ENCODE measurements around the gene PHLDB2.
"Not testable (repeated sequence)": the region's sequence is repeated elsewhere in the genome, so short reads cannot be mapped to it uniquely, and the experiment has no call there.

Gene PHLDB2

DNA sequence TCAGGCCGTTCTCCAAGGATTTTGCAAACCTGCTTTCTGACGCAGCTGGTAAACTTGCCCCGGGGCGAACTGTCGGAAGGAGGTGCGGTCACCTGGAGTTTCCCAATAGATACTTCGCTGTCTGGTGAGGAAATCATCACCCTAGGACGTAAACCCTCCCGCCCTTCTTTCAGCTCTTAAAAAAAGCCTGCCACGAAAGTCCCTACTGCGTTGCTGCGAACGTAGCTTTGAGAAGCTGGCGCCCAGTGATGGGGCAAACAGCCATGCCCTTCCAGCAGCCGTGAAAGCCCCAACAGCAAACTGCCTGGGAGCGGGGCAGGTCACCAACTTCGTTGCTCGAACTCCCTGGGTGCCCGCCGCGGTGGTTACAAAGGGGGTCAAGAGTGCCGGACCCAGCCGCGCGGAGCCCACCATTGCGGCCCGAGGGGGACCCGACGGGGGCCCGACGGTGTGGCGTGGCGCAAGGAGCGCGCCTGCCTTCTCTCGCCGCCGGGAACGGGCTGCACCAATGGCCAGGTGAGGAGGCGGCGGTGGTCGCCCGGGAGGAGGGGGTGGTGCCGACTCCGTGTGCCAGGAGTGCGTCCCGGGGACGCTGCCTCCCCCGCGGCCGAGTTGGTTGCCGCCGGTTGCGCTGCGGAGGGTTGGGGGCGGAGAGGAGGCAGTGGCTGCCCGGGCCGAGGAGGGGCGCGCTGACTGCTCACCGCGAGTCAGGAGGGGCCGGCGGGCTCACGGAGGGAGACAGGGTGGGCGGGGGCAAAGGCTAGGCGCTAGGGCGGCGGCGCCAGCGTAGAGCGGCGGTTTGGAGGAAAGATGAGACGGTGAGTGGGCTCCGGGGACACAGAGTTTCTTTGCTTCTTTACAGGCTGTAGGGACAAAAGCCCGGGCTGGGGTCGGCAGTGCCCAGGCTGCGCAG is at the start of gene PHLDB2:
PHLDB2 (plus strand) TSS at position 205 of the 913 bp plus-strand sequence. CDS start 24,813 bp downstream, outside the sequence.
- ChIA-PET POLR2A (interaction anchor here (0.6 to 1.8 kb wide), 10 partner anchors 11 to 174 kb away, joined by 3 to 14 read pairs (median 4); no protein-coding TSS in a partner anchor), CTCF (interaction anchor here (0.7 to 16.8 kb wide), 31 partner anchors 8 to 190 kb away, joined by 3 to 408 read pairs (median 4); no protein-coding TSS in a partner anchor)
- TF ChIP-seq, protein P1, sequence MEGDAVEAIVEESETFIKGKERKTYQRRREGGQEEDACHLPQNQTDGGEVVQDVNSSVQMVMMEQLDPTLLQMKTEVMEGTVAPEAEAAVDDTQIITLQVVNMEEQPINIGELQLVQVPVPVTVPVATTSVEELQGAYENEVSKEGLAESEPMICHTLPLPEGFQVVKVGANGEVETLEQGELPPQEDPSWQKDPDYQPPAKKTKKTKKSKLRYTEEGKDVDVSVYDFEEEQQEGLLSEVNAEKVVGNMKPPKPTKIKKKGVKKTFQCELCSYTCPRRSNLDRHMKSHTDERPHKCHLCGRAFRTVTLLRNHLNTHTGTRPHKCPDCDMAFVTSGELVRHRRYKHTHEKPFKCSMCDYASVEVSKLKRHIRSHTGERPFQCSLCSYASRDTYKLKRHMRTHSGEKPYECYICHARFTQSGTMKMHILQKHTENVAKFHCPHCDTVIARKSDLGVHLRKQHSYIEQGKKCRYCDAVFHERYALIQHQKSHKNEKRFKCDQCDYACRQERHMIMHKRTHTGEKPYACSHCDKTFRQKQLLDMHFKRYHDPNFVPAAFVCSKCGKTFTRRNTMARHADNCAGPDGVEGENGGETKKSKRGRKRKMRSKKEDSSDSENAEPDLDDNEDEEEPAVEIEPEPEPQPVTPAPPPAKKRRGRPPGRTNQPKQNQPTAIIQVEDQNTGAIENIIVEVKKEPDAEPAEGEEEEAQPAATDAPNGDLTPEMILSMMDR (IDR thresholded peaks at IDR 0.05; ENCODE audit: insufficient read depth, low read length, missing control alignments) = no peak
- no peak for DNase-seq (ENCODE audit: low read depth, low spot score)
- H3K4me3 ChIP-seq (ENCODE audit: low read depth, low read length) = peak within 1 kb of the TSS; percentile 81

DNA sequence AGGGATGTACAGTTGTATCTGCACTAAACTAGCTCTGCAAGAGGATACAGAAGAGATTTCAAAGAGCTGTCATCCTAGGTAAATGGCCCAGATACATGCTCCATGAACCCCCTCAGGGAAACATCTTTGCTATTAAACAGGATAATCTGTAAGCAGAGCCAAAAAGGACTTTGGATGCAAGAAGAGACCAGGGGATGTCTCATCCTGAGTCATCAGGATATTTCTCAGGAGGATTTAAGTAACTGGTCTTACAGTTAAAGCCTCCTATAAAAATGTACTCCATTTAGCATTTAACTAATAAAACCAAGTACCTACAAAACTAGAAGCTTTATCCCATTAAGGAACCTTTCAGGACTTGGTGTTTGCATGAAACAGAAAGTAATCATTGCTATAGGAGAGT is 48.2 kb upstream of the PHLDB2 start:
- ChIA-PET CTCF (interaction anchor here (1.1 to 2.5 kb wide), 3 partner anchors 49 to 96 kb away, joined by 3 to 8 read pairs (median 5); no protein-coding TSS in a partner anchor), POLR2A (no interaction called here)
- TF ChIP-seq, protein P1 (IDR thresholded peaks at IDR 0.05; ENCODE audit: insufficient read depth, low read length, missing control alignments) = no peak
- no peak overlapping the region for H3K4me3 ChIP-seq (ENCODE audit: low read depth, low read length)
- DNase-seq (ENCODE audit: low read depth, low spot score) = peak; percentile 73

- ChIA-PET POLR2A (no interaction called here), CTCF (interaction anchor here (1.1 to 1.7 kb wide), 2 partner anchors 49 to 93 kb away, joined by 3 to 5 read pairs; no protein-coding TSS in a partner anchor)
- no peak overlapping the region for H3K4me3 ChIP-seq (ENCODE audit: low read depth, low read length)
- DNase-seq (ENCODE audit: low read depth, low spot score) = no peak
- TF ChIP-seq, protein P1 (IDR thresholded peaks at IDR 0.05; ENCODE audit: insufficient read depth, low read length, missing control alignments) = no peak
These were observed 47.3 kb upstream of the PHLDB2 start for GRCh38 chr3:111811811-111812210.

- ChIA-PET CTCF (no interaction called here), POLR2A (no interaction called here)
- TF ChIP-seq, protein P1 (IDR thresholded peaks at IDR 0.05; ENCODE audit: insufficient read depth, low read length, missing control alignments) = no peak
- no peak overlapping the region for H3K4me3 ChIP-seq (ENCODE audit: low read depth, low read length)
- DNase-seq (ENCODE audit: low read depth, low spot score) = no peak
These were observed 46.4 kb upstream of the PHLDB2 start for GRCh38 chr3:111812701-111813100.

- ChIA-PET POLR2A (no interaction called here), CTCF (no interaction called here)
- no peak overlapping the region for H3K4me3 ChIP-seq (ENCODE audit: low read depth, low read length)
- TF ChIP-seq, protein P1 (IDR thresholded peaks at IDR 0.05; ENCODE audit: insufficient read depth, low read length, missing control alignments) = no peak
- no peak for DNase-seq (ENCODE audit: low read depth, low spot score)
These were observed 45.6 kb upstream of the PHLDB2 start for GRCh38 chr3:111813441-111813840.

GRCh38 chr3:111813979-111814378 is 45.1 kb upstream of the PHLDB2 start:
- TF ChIP-seq, protein P1 (IDR thresholded peaks at IDR 0.05; ENCODE audit: insufficient read depth, low read length, missing control alignments) = no peak
- no peak overlapping the region for H3K4me3 ChIP-seq (ENCODE audit: low read depth, low read length)
- no peak for DNase-seq (ENCODE audit: low read depth, low spot score)
- ChIA-PET POLR2A (no interaction called here), CTCF (no interaction called here)

GRCh38 chr3:111816771-111817170 is 42.3 kb upstream of the PHLDB2 start:
- DNase-seq (ENCODE audit: low read depth, low spot score); CTCF ChIA-PET; POLR2A ChIA-PET; H3K4me3 ChIP-seq (ENCODE audit: low read depth, low read length): not testable (repeated sequence)

All from AG04449 (cell line).